ENCODE results near the gene PIN1.

The PIN1 gene

DNA sequence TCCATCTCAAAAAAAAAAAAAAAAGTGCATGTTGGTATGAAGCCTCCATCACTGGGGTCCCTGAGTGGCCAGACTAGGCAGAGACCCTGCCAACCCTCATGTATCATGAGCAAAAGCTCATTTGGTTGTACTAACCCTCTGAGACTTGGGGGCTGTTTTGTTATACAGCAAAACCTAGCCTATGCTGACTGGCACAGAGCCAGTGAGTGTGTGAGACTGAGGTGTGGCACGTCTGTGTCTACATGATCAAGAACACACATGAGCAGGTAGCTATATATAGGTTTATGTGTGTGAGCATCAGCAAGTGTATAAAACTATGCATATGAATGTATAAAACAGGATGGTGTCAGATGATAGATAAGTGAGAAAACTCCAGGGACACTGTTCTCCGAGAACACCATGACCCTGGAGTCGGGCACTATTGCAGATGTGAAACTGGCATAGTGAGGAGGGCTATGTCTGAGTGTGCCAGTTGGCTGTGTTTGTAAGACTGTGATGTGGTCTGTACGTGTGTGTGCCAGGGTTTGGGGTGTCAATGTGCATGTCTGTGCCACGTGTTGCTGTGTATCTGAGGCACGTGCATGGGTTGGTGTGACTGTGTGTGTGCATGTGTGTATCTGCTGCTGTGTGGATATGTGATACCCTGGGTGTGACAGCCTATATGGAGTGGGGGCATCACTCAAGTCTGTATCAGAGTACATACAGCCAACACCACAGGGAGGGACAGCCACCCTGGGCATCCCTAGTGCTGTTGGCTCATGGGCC is 56.7 kb downstream of the PIN1 start:
- no peak for DNase-seq

Measured in activated CD8-positive, alpha-beta memory T cell treated with anti-CD3 and anti-CD28 coated beads, Interleukin-2, amount 50 U/mL, for 4 hours (primary cell).